OCI-LY1 (cell line): ENCODE measurements around the gene MLF2.

Experiments
- H2AFZ ChIP-seq: fragments of 200-600 bp; sonication (generic), shearing (Covaris generic); 2 replicates; pipeline ENCODE4 v1.6.0; 2014; ENCODE audit warnings: antibody characterized with exemption, mild to moderate bottlenecking, low read length
- H3F3A ChIP-seq: fragments of 200-600 bp; sonication (generic), shearing (Covaris generic); 2 replicates; pipeline ENCODE4 v1.6.0; 2014; ENCODE audit warnings: mild to moderate bottlenecking, antibody characterized with exemption, low read length, moderate library complexity; ENCODE audit not compliant: insufficient read depth
- H3K27ac ChIP-seq: fragments of 200-600 bp; sonication (generic); 2 replicates; pipeline ENCODE4 v1.5.1; 2014; ENCODE audit warnings: low read length, mixed run types, mild to moderate bottlenecking, low read depth; ENCODE audit not compliant: poor library complexity, severe bottlenecking
- H3K27me3 ChIP-seq: fragments of 200-600 bp; sonication (generic); 2 replicates; pipeline ENCODE4 v1.6.0; 2014; ENCODE audit warnings: antibody characterized with exemption, mild to moderate bottlenecking, low read length, moderate library complexity; ENCODE audit not compliant: insufficient read depth
- H3K36me3 ChIP-seq: fragments of 200-600 bp; sonication (generic); 2 replicates; pipeline ENCODE4 v1.6.1; 2014; ENCODE audit warnings: mild to moderate bottlenecking, antibody characterized with exemption, low read length, moderate library complexity, mixed read lengths; ENCODE audit not compliant: insufficient read depth
- H3K4me1 ChIP-seq: fragments of 200-600 bp; sonication (generic); 2 replicates; pipeline ENCODE4 v1.5.1; 2014; ENCODE audit warnings: mild to moderate bottlenecking, low read length, moderate library complexity; ENCODE audit not compliant: insufficient read depth, severe bottlenecking
- H3K4me2 ChIP-seq: fragments of 200-600 bp; sonication (generic), shearing (Covaris generic); 2 replicates; pipeline ENCODE4 v1.6.1; 2014; ENCODE audit warnings: low read length
- H3K4me3 ChIP-seq: fragments of 200-600 bp; sonication (generic); 2 replicates; pipeline ENCODE4 v1.5.1; 2014; ENCODE audit warnings: low read length, low read depth, mild to moderate bottlenecking, mixed read lengths; ENCODE audit not compliant: poor library complexity, severe bottlenecking
- H3K79me2 ChIP-seq: fragments of 200-600 bp; shearing (Covaris generic); 2 replicates; pipeline ENCODE4 v1.6.1; 2016; ENCODE audit warnings: mixed run types, low read length, mixed read lengths; ENCODE audit not compliant: insufficient read depth
- H3K9ac ChIP-seq: fragments of 200-600 bp; sonication (generic), shearing (Covaris generic); 2 replicates; pipeline ENCODE4 v1.6.1; 2014; ENCODE audit warnings: mild to moderate bottlenecking, low read length, mixed read lengths
- H3K9me2 ChIP-seq: fragments of 200-600 bp; sonication (generic), shearing (Covaris generic); 2 replicates; pipeline ENCODE4 v1.6.1; 2014; ENCODE audit warnings: low read depth, mild to moderate bottlenecking, low read length, mixed read lengths
- H3K9me3 ChIP-seq: fragments of 200-600 bp; shearing (Covaris generic); 2 replicates; pipeline ENCODE4 v1.6.1; 2014; ENCODE audit warnings: low read length, mixed read lengths
- H4K20me1 ChIP-seq: fragments of 200-600 bp; sonication (generic), shearing (Covaris generic); 2 replicates; pipeline ENCODE4 v1.6.0; 2016; ENCODE audit warnings: mild to moderate bottlenecking, low read length; ENCODE audit not compliant: insufficient read depth
- CTCF ChIP-seq: fragments of 200-600 bp; sonication (generic), shearing (Covaris generic); IDR thresholded peaks from 2 replicates; pipeline ENCODE4 v1.5.1; 2017; ENCODE audit warnings: mild to moderate bottlenecking, antibody characterized with exemption, low read length, moderate library complexity, mixed read lengths
- EZH2 ChIP-seq: fragments of 200-600 bp; sonication (generic), shearing (Covaris generic); IDR thresholded peaks from 2 replicates; pipeline ENCODE4 v1.8.0; 2017; ENCODE audit warnings: borderline replicate concordance, mixed run types, mild to moderate bottlenecking, antibody characterized with exemption, low read length, moderate library complexity, mixed read lengths

The MLF2 gene

GRCh38 chr12:6699989-6700645 lies 52.8 kb downstream of the MLF2 start:
- Histone ChIP-seq H3F3A (no peaks in the 10 kb centered on the region), H4K20me1 (no peaks in the 10 kb centered on the region), H3K79me2 (no peaks in the 10 kb centered on the region), H3K4me3 (peak overlapping the region; percentile 50), H3K9me2 (no peaks in the 10 kb centered on the region), H3K36me3 (no peaks in the 10 kb centered on the region), H2AFZ (no peak overlapping the region), H3K4me1 (peaks cover 41% of the 10 kb centered on the region), H3K9ac (peak overlapping the region; percentile 29; the same call in 1 of the 2 replicates), H3K9me3 (no peaks in the 10 kb centered on the region), H3K27me3 (peaks cover 20% of the 10 kb centered on the region; the same call in 1 of the 2 replicates), H3K4me2 (peak overlapping the region; percentile 67), H3K27ac (no peak overlapping the region)
- TF ChIP-seq CTCF, result no peak
- no peak for TF ChIP-seq EZH2

GRCh38 chr12:6699259-6699988 lies 53.5 kb downstream of the MLF2 start:
- Histone ChIP-seq H3K27me3 (peaks cover 20% of the 10 kb centered on the region; the same call in 1 of the 2 replicates), H3K4me3 (no peak overlapping the region), H2AFZ (no peak overlapping the region), H3K36me3 (no peaks in the 10 kb centered on the region), H3K9me2 (no peaks in the 10 kb centered on the region), H3K9ac (no peak overlapping the region), H3K9me3 (no peaks in the 10 kb centered on the region), H3K79me2 (no peaks in the 10 kb centered on the region), H3K4me1 (peaks cover 48% of the 10 kb centered on the region), H3F3A (no peaks in the 10 kb centered on the region), H3K27ac (no peak overlapping the region), H3K4me2 (no peak overlapping the region; the same call in 1 of the 2 replicates), H4K20me1 (no peaks in the 10 kb centered on the region)
- TF ChIP-seq CTCF (no peak), EZH2 (no peak)

DNA sequence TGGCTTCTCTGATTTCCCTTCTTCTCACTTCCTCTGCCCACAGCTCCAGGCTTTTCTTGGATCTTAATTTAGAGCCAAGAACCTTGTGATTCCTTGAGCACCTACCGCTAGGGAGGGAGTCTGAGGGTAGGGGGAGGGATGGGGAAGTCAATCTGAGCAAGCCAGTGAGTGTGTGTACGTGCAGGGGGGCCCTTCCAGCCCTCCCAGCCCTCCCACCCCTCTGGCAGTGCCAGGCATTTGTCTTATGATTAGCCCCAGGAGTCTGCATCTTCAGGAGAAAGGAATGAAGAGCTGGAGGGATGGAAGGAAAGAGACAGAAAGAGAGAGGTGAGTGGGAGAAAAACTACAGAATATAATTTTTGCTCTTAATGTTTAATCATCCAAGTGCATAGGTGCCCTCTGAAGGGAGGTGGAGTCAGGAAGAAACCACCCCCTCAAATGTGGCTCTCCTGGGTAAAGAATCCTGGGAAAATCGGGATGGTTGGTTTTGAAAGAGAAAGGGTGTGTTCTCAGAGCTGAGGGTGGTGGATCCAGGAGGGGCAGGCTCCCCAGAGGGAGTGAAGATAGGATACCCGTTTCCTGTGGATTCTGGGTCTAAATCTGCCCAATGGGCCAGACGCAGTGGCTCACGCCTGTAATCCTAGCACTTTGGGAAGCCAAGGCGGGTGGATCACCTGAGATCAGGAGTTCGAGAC lies 54.4 kb downstream of the MLF2 start:
- H3K4me2 ChIP-seq, result no peak overlapping the region
- no peak overlapping the region for H3K9ac ChIP-seq
- H3K4me3 ChIP-seq, result no peak overlapping the region
- H2AFZ ChIP-seq, result no peak overlapping the region
- H3K36me3 ChIP-seq, result no peaks in the 10 kb centered on the region
- H3K27me3 ChIP-seq, result peaks cover 18% of the 10 kb centered on the region; the same call in 1 of the 2 replicates
- H3K4me1 ChIP-seq, result peaks cover 48% of the 10 kb centered on the region
- H3F3A ChIP-seq, result no peaks in the 10 kb centered on the region
- H4K20me1 ChIP-seq, result no peaks in the 10 kb centered on the region
- H3K9me2 ChIP-seq, result no peaks in the 10 kb centered on the region
- H3K27ac ChIP-seq, result no peak overlapping the region
- H3K9me3 ChIP-seq, result no peaks in the 10 kb centered on the region
- H3K79me2 ChIP-seq, result no peaks in the 10 kb centered on the region
- TF ChIP-seq CTCF, result no peak
- TF ChIP-seq EZH2, result no peak
